Natural killer cell (primary cell): Measurements from ENCODE around the gene DIAPH3. TPM values are rescaled to one million over a fixed set of nuclear protein-coding genes. Genes with fewer than 3 reads are reported as not detected.

Experiments
- ATAC-seq, 3 donors: fragments of 150-1000 bp in 2 of 3; fragments of 200-7000 bp in 1 of 3; cut with Tn5 transposase; 1 replicate in 1 of 3; 2 replicates in 2 of 3; pipeline ENCODE4 v1.10.0; 2021; ENCODE audit warnings: mild to moderate bottlenecking in 2 of 3, moderate library complexity in 2 of 3
- DNase-seq, 2 donors: peaks; one replicate each; pipeline versions ENCODE4 v3.0.0 to v3.0.0-alpha.2; 2013 to 2021; ENCODE audit warnings: mixed read lengths in 1 of 2
- H3K27ac ChIP-seq: one replicate; pipeline ENCODE4 v1.5.1; 2013; ENCODE audit warnings: mild to moderate bottlenecking, low read length
- H3K27me3 ChIP-seq: one replicate; pipeline ENCODE4 v1.6.1; 2013; ENCODE audit warnings: low read length; ENCODE audit not compliant: control insufficient read depth, insufficient read depth
- H3K36me3 ChIP-seq: one replicate; pipeline ENCODE4 v1.6.1; 2013; ENCODE audit warnings: low read length; ENCODE audit not compliant: control insufficient read depth, insufficient read depth
- H3K4me1 ChIP-seq: one replicate; pipeline ENCODE4 v1.6.1; 2013; ENCODE audit warnings: low read length; ENCODE audit not compliant: control insufficient read depth, insufficient read depth
- H3K4me3 ChIP-seq: one replicate; pipeline ENCODE4 v1.5.1; 2013; ENCODE audit warnings: low read length
- H3K9me3 ChIP-seq: one replicate; pipeline ENCODE4 v1.6.1; 2013; ENCODE audit warnings: low read length; ENCODE audit not compliant: control insufficient read depth, insufficient read depth
- H3K27ac Mint-ChIP-seq, 2 donors: one replicate each; pipeline ENCODE4 v1.8.0; 2022; ENCODE audit warnings: mild to moderate bottlenecking in 2 of 2, mixed read lengths in 2 of 2, moderate library complexity in 1 of 2
- H3K27me3 Mint-ChIP-seq, 2 donors: one replicate each; pipeline ENCODE4 v1.8.0; 2022; ENCODE audit warnings: low read depth in 2 of 2, mixed read lengths in 2 of 2
- H3K36me3 Mint-ChIP-seq: one replicate; pipeline ENCODE4 v1.8.0; 2022; ENCODE audit warnings: mixed read lengths
- H3K4me1 Mint-ChIP-seq, 2 donors: one replicate each; pipeline ENCODE4 v1.8.0; 2022; ENCODE audit warnings: mixed read lengths in 2 of 2
- H3K4me3 Mint-ChIP-seq: one replicate; pipeline ENCODE4 v1.8.0; 2022; ENCODE audit warnings: mild to moderate bottlenecking, moderate library complexity, mixed read lengths
- H3K9me3 Mint-ChIP-seq, 2 donors: one replicate each; pipeline ENCODE4 v1.8.0; 2022; ENCODE audit warnings: mixed read lengths in 2 of 2
- CTCF ChIP-seq: fragments of 200-600 bp; IDR thresholded peaks from one replicate; pipeline ENCODE4 v1.8.0; 2022; ENCODE audit warnings: antibody characterized with exemption
- WGBS: methylation state at CpG from one replicate; pipeline ENCODE4 v1.1.7; 2013; ENCODE audit warnings: missing lambda C conversion rate; ENCODE audit not compliant: insufficient coverage; 5-methylcytosine and 5-hydroxymethylcytosine counted together
- intact Hi-C: fragments of 100-400 bp; cut with micrococcal nuclease; formaldehyde crosslinking; loops from one replicate; pipeline ENCODE4 v1.14.2; 2022
- total RNA-seq, 4 donors: library from RNA; stranded (reverse); fragments of 120-200 nt in 1 of 4; gene quantifications; one replicate each; pipeline versions ENCODE4 v1.2.3 to v1.2.4, GENCODE V29; 2013 to 2022

Gene DIAPH3
- total RNA-seq, 3 donors from 2014 or later (not counting 1 experiment from before 2014, with no cell fraction given), result 0.54 to 1.0 (median 0.98) TPM

DNA sequence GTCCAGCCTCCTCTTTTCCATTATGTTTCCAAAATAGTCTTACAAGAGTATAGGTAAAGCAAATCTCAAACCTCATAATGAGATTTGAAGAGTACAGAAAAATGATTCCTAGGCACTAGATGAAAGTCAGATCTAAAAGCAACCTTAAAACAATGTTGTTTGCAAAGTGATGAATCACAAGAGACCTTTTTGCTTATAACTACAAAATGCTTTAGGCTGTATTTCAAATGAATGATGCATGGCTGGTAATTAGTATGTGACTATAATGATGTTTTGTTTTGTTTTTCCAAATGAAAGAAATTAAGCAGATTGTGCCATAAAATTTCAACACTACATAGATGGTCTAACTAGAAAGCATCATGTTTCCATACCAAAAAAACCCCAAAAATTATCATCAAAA, 272.7 kb downstream of the DIAPH3 start:
- Mint-ChIP-seq H3K36me3 (no peaks in the 10 kb centered on the region), H3K4me1 (no peaks in the 10 kb centered on the region), H3K27me3 (no peaks in the 10 kb centered on the region), H3K4me3 (no peak overlapping the region), H3K27ac (no peak overlapping the region), H3K9me3 (no peaks in the 10 kb centered on the region)
- Histone ChIP-seq H3K36me3 (no peaks in the 10 kb centered on the region), H3K4me1 (no peaks in the 10 kb centered on the region), H3K27ac (no peak overlapping the region), H3K9me3 (no peaks in the 10 kb centered on the region), H3K4me3 (no peak overlapping the region), H3K27me3 (no peaks in the 10 kb centered on the region)
- TF ChIP-seq CTCF, result no peak
- intact Hi-C loops, result no loop called here
- no peak for ATAC-seq
- no peak for DNase-seq

DNA sequence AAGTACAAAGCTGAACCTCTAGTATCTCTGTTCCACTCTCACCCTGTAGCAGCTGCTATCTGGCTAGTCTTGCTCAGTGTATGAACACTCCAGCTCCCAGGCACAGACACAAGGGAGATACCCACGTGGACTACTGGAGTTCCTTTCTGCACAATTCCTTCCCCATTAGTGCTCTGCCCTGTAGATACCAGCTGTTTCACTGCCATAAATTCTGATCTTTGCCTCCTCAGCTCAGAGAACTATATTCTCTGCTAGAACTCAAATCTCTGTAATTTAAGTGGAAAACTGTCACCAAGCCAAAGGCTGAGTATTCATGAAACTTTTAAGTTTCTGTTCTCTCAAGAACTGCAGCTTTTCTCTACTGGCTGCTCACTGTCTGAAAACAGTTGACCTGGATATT, 273.7 kb downstream of the DIAPH3 start:
- no peaks in the 10 kb centered on the region for H3K9me3 Mint-ChIP-seq
- no peak overlapping the region for H3K4me3 Mint-ChIP-seq
- H3K4me1 Mint-ChIP-seq, result no peaks in the 10 kb centered on the region
- intact Hi-C loops, result no loop called here
- WGBS, result 96% methylated on average over 1 of the region's 1 CpG
- DNase-seq (no peak), ATAC-seq (no peak)
- H3K27ac ChIP-seq, result no peak overlapping the region
- no peaks in the 10 kb centered on the region for H3K36me3 ChIP-seq
- H3K4me3 ChIP-seq, result no peak overlapping the region
- no peaks in the 10 kb centered on the region for H3K4me1 ChIP-seq
- no peak for TF ChIP-seq CTCF
- H3K9me3 ChIP-seq, result no peaks in the 10 kb centered on the region
- no peaks in the 10 kb centered on the region for H3K36me3 Mint-ChIP-seq
- H3K27me3 Mint-ChIP-seq, result no peaks in the 10 kb centered on the region
- no peak overlapping the region for H3K27ac Mint-ChIP-seq
- no peaks in the 10 kb centered on the region for H3K27me3 ChIP-seq

GRCh38 chr13:59888408-59888807, 275.3 kb downstream of the DIAPH3 start:
- Mint-ChIP-seq H3K27me3 (no peaks in the 10 kb centered on the region), H3K4me3 (no peak overlapping the region), H3K4me1 (no peaks in the 10 kb centered on the region), H3K9me3 (no peaks in the 10 kb centered on the region), H3K27ac (no peak overlapping the region), H3K36me3 (no peaks in the 10 kb centered on the region)
- Histone ChIP-seq H3K9me3 (no peaks in the 10 kb centered on the region), H3K27ac (no peak overlapping the region), H3K27me3 (no peaks in the 10 kb centered on the region), H3K36me3 (no peaks in the 10 kb centered on the region), H3K4me1 (no peaks in the 10 kb centered on the region), H3K4me3 (no peak overlapping the region)
- intact Hi-C loops, result no loop called here
- DNase-seq (no peak), ATAC-seq (no peak)
- WGBS, result no CpG with 5 or more reads among the region's 2 CpGs
- no peak for TF ChIP-seq CTCF

DNA sequence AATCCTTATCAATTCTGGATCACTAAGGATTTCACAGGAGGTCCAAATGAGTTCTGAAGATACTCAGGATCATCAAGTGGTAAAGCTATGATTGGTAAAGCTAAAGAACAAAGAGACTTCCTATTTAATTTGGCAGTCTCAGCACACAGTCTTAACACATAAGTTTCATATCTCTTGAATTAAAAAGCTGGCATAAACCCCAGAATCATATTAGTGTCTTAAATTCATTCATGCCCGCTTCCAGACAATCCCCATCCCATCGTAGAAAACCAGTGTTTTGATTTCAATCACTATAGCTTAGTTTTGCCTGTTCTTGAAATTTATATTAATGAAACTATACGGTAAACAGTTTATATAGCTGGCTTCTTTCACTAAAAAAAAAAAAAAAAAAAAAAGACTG, 278.7 kb downstream of the DIAPH3 start:
- no peaks in the 10 kb centered on the region for H3K36me3 Mint-ChIP-seq
- no peak for ATAC-seq
- Histone ChIP-seq H3K4me3 (no peak overlapping the region), H3K4me1 (no peaks in the 10 kb centered on the region), H3K36me3 (no peaks in the 10 kb centered on the region), H3K9me3 (no peaks in the 10 kb centered on the region), H3K27ac (no peak overlapping the region), H3K27me3 (no peaks in the 10 kb centered on the region)
- intact Hi-C loops, result no loop called here
- TF ChIP-seq CTCF, result no peak
- H3K4me1 Mint-ChIP-seq, result no peaks in the 10 kb centered on the region
- no peaks in the 10 kb centered on the region for H3K9me3 Mint-ChIP-seq
- H3K4me3 Mint-ChIP-seq, result no peak overlapping the region
- no peak overlapping the region for H3K27ac Mint-ChIP-seq
- WGBS, result 100% methylated on average over 1 of the region's 3 CpGs
- no peak for DNase-seq
- no peaks in the 10 kb centered on the region for H3K27me3 Mint-ChIP-seq
